ENCODE data around the gene SIGLEC1.

The SIGLEC1 gene

DNA sequence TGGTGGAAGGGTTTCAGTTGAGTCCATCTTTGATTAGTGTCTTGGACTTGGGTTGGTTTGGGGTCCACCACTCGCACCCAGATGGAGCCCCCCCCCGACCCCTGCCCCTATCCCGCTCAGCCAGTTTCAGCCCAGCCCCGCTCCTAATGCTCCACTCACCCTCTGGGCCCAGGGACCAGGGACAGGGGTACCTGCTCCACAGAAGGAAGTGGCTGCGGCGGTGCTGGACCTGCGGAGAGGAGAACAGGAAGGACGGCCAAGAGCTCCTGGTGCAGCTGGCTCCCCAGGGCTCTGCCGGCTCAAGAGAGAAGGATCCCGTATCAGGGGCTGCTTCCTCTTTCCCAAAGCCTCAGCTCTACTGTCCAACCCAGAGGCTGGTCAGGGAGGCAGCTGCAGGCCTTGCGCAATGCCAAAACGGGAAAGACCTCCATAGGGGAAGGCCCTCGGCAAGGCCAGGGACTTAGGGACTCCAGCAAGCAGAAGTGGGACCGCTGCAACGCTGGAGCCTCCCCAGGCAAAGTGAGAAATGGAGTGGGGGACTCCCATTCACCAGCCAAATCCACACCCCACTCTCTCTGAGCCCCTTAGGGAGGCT, at the start of gene SIGLEC1:
Gene SIGLEC1 (minus strand): TSS at position 322 of the 595 bp plus-strand sequence. CDS start 5,472 bp downstream, outside the sequence.
- DNase-seq: no peak

DNA sequence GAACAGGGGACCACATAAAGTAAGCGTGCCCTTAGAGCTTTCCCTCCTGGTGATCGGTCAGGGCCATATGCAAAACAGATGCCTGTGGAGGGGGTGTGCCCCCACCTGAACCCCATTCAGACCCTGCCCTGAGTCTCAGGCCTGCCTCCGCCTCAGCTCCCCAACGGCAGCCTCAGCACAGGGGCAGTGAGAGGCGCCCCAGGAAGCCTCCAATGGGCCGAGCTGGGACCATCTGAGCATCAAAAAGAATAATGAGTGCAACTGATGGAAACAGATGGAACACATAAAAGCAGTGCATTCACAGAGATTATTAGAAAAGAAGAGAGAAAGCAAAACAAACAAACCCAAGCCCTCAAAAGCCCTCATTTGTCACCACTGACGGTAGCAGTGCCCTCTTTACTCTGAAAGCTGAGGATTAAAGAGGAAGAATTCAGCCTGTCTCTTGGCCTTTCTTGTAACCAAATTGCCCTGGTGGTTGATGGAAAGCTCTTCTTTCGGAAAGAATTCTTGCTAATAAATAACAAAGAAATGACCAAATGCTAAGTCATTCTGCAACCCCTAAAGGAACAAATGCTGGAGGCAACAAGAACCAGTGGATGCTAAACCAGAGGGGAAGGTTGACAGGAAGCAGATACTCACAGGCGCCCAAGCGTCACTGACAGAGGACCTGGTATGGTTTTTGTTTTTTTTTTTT, 48.4 kb upstream of the SIGLEC1 start:
- DNase-seq: no peak

DNA sequence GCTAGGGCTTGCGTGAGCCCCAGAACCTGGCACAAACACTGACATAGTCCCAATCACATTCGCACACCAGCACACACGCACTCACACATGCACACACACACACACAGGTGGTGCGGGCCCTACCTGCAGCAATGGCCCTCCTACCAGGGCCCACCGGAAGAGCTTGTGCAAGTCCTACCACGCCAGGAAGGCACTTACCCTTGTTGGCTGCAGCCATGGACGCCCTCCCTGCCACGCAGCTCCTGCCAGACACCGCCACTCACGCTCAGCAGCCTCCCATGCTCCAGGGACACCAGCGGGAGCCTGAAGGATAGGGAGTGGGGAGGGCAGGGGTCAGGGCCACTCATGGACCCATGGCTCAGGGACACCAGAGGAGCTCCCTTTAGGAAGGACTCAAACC, 47.5 kb upstream of the SIGLEC1 start:
- no peak for DNase-seq

DNA sequence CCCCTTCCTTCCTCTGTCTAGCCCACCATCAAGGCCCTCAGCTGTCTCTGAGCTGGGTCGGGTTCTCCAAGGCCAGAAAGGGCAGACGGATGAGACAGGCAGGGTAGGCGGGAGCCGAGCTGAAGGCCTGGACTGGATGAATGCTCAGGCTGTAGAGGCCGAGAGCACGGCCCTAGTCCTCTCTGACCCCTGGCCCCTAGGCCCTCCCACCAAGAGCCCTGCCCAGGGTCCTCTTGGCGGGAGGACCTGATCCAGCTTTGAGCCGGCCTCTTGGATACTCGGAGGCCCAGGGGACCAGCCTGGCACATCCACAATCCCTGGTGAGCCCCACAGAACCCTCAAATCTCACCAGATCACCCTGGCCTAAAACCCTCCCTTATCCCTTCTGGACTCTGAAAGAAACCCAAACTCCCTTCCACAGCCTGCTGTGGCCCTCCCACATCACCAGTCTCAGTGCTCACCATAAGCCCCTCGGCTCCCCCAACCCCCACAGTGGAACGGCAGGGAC, 47.0 kb upstream of the SIGLEC1 start:
- DNase-seq: no peak

DNA sequence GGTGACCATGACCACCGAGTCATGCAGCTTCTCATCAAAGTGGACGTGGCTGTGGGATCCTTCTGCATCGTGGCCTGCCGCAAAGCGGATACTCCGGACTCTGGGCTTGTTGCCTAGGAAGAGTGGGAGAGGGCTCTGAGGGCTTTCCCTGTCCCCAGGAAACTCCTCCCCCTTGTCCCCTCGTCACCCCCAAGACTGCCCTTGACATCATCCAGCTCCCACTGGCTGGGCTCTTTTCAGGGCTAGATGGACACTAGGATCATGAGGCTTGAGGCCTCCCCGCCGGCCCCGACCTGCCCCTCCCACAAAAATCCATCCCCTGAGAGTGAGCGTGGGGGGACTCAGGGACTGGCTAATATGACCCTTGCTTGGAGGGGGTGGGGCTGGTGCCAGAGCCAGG, 46.2 kb upstream of the SIGLEC1 start:
- DNase-seq: no peak

DNA sequence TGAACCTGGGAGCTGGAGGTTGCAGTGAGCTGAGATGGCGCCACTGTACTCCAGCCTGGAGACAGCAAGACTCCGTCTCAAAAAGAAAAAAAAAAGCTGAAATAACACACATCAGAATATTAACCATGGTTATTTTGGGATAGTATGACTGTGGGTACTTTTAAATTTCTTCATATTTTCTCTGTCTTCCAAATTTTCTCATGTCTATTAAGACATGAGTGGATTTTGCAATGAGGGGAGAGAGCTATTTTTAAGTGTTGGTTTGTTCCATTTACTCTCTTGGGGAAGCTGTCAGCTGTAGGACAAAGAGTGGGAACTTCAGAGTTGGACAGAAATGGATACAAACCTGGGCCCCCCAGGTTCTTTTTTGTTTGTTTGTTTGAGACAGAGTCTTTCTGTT, 44.9 kb upstream of the SIGLEC1 start:
- DNase-seq: no peak

DNA sequence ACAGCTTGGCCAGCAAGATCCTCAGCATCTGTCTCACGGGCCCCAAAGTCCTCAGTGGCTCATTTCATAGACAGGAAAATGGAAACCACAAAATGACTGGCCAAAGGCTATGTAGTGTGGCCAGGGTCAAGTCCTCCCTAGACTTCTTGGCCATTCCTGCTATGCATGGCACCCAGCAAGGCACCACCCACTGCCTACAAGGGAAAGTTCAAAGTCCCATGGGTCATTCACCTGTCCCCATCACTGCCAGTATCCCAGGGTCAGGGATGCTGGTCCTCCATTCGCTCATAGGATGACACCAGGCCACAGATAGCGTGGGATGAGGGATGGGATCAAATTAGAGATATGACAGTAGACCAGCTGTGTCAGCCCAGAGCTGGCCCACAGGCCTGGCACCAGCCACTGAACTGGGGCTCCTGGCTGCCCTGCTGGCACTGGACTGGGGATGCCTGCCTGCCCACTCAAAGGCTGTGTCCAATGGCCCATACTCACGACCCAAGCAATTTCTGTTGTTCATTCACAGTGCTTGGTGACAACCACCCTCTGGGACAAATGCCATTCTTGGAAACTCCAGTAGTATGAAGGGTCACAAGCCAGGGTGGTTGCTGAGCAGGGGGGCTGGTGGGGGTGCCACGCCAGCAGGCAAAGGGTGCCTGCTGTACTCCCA, 43.5 kb upstream of the SIGLEC1 start:
- no peak for DNase-seq

DNA sequence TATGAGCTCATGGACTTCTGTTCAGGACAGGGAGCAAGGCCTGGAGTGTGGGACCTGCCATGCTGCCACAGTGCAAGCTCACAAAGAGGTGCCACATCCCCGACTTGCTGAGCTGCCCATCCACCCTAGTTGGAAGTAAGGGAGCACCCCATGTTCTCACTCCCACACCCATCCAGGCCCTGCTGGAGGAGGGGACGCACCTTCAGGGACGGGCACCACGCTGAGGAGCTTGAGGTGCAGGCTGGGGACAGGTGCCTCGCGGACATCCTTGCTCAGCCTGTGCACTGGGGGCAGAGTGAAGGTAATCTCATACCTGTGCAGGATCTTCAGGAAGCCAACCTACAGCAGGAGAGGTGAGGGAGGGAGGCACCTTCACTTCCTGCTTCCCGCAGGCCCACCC, 42.9 kb upstream of the SIGLEC1 start:
- no peak for DNase-seq

DNA sequence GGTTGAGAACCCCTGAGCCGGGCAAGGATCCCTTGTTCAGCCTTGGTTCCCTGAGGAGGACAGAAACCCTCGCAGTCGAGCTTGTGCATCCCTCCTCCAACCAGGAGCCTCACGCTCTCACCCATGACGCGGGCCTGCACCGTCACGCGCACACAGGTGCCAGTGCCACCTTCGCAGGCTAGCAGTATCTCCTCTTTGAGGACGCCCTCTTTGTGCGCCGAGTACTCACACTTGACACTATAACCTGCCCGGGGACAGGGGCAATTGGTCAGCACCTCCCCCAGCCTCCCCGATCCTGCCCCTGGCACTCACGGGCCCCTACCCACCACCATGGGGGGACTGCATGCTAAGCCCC, 41.9 kb upstream of the SIGLEC1 start:
- no peak for DNase-seq

DNA sequence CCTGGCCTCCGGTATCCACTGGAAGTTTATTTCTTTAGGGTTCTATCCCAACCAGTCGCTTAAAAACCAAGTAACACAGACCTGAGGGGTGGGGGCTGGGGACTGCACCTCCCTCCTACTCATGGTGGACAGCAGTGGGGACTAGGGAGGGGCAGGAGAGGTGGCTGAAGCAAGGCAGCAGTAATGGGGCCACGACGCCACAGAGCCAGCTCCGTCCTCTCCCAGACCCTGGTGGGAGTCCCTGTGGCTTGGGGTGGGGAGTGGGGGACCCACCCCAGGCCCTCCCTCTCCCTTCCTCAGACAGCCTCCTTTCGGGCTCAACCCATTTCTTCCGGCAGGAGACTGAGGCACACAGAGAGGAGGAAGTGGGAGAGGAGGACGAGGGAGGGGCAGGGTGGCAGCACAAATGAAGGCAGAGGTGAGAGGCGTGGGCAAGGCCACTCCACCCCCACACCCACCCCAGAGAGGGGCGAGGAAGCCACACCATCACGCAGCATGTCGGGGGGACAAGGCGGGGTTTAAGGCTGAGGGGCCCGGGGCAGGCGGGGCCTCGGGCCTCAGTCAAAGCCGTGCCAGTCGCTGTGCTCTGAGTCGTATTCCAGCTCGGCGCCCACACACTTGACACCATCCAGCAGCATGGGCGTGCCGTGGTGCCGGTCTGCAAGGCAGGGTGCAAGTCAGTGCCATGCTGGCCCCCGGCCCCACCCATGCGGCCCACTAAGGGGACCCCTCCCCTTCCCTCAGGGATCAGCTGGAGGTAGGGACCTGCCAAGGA, 41.3 kb upstream of the SIGLEC1 start:
- DNase-seq: no peak

DNA sequence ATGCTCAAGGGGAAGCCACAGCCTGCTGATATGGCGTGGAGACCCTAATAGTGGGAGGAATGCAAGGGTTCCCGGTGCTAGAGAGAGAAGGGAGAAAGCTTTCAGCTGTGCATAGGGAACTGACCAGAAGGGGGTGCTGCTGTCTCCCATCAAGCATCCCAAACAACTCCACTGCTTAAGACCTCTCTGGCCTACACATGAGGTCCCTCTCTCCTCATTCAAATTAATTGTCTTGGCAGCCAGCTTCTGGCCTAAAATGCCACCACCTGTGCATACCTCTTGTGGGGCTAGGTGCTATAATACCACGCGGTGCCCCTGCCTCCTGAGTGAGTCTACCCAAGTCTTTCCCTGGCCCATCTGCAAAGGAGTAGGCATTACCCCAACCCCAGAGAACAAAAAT, 40.7 kb upstream of the SIGLEC1 start:
- peak; percentile 75 for DNase-seq

DNA sequence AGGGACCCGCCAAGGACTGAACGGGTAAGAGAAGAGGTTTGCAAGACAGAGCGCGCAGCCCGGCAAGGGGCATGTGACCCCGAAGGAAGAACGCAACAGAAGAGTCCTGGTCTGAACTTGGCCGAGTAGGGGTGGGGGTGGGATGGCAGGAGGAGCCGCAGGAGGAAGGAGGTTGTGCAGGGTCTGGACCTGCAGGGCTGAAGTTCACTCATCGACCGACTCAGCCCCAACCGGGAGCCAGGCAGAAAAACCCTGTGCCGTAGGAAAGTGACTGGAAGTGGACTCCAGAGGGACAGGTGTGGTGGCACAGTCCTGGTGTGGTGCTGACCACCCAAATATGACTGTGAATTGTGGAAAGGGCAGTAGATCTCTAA, 40.0 kb upstream of the SIGLEC1 start:
- DNase-seq: no peak

DNA sequence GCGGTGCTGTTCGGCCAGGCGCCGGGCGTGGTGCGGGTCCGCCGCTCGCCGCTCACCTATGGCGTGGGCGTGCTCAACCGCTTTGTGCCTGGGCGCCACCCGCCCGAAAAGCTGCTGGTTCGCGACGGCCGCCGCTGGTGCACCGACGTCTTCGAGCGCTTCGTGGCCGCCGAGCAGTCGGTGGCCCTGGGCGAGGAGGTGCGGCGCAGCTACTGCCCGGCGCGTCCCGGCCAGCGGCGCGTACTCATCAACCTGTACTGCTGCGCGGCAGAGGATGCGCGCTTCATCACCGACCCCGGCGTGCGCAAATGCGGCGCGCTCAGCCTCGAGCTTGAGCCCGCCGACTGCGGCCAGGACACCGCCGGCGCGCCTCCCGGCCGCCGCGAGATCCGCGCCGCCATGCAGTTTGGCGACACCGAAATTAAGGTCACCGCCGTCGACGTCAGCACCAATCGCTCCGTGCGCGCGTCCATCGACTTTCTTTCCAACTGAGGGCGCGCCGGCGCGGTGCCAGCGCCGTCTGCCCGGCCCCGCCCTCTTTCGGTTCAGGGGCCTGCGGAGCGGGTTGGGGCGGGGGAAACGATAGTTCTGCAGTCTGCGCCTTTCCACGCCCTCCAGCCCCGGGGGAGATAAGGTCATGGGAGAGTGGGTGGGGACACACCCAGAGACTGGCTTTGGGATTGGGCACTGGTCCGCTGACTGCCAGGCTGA, 39.4 kb upstream of the SIGLEC1 start:
- DNase-seq: peak; percentile 63

DNA sequence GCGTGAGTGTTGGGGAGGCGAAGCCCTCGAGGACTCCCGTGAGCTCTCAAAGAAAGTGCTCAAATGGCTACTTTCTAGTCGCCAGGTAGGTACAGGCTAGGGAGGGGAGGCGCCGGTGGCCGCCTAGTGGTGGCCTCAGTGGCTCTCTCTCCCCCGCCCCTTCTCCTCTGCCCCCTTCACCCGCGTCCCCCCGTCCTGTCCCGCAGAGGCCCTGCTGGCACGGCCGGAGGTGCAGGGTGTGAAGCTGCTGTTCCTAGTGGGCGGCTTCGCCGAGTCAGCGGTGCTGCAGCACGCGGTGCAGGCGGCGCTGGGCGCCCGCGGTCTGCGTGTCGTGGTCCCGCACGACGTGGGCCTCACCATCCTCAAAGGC, 38.9 kb upstream of the SIGLEC1 start:
- DNase-seq: no peak

DNA sequence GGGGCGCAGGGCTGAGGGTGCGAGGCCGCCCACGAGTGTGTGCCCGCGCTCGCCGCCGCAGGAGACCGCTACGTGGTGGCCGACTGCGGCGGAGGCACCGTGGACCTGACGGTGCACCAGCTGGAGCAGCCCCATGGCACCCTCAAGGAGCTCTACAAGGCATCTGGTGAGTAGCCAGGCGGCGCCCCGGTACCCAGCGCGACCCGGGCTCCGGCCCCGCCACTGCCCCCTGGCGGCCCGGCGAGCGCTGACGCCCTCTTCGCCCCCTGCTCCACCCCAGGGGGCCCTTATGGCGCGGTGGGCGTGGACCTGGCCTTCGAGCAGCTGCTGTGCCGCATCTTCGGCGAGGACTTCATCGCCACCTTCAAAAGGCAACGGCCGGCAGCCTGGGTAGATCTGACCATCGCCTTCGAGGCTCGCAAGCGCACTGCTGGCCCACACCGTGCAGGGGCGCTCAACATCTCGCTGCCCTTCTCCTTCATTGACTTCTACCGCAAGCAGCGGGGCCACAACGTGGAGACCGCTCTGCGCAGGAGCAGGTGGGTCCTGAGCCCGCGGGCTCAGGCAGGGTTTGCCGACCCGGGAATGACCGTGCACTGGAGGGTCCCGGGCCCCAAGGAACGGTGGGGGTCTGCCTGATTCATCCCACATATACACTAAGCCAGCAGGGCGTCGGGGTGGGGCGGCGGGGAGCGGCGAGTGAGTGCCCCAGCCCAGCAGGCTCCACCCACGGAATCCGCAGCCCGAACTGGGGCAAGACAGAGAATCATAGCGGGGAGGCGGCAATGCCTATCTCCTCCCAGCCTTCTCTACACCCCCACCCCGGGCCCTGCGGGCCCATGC, 37.5 kb upstream of the SIGLEC1 start:
- peak; percentile 67 for DNase-seq

DNA sequence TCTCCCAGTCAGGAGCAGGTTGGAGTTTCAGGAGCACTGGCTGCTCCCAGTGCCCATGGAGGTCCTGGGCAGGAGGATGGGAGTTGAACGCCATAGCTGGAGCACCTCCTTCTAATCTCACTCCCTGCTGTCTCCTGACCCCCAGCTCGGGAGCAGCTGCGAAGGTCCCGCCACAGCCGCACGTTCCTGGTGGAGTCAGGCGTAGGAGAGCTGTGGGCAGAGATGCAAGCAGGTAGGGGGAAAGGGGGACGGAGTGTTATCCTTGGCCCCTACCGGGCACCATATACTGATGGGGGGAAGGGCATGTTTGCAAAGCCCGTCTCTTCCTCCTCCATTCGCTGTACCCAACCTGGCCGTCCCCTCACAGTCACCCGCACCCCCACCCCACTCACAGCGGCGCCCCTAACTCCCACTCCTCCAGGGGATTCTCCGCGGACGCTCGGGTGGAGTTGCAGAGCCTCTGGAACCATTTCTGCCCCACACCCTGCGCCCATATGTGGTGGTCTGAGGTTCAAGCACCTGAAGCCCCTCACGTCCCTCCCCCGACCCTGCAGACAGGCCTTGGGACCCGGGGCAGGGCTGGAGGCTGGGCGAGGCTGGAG, 36.8 kb upstream of the SIGLEC1 start:
- DNase-seq: no peak

DNA sequence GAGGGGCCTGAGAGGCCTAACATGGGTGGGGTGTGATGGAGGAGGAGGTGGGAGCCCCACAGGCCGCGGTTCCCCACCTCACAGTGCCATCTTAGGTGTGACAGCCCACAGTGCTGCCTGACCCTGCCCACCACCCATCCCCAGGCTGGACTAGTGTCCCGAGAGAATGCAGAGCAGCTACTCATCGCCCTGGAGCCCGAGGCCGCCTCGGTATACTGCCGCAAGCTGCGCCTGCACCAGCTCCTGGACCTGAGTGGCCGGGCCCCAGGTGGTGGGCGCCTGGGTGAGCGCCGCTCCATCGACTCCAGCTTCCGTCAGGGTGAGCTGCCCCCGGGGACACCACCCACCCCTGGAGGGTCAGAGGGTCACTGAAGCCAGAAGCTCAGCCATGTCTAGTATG, 35.7 kb upstream of the SIGLEC1 start:
- DNase-seq: no peak

DNA sequence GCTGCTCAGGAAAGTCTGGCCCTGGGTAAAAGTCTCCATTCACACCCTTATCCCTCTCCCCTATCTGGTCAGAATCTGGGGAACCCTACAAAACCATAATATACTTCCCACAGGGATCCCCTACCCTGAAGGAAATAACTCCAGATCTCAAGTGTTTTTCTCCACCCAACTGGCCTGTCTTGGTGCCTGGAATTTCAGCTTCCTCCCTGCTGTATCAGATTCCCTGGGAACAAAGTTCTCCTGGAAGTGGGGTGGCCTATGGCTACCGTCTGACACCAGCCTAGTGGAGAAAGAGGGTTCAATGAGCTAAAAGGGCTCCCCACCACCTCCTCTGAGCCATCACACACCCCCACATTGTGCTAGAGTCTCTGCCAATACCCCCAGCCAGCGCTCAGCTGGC, 35.1 kb upstream of the SIGLEC1 start:
- no peak for DNase-seq

DNA sequence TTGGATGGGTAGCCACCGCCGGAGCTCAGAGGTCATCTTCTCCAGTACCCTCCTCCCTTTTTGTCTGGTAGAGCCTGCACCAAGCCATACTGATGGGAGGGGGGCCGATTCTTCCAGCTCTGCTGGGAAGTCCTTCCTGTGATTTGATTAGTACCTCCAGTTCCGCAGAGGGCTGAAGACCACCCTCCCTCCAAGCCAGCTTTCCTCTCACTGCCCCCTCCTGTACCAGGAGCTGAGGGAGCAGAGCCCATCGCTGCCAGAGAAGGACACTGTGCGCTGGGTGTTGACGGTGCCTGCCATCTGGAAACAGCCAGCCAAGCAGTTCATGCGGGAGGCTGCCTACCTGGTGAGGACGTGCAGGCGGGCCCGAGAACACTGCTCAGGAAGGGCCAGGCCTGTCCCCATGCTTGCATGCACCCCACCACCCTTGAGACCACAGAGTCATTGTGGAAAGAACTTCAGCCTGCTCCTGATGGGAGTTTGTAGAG, 33.3 kb upstream of the SIGLEC1 start:
- DNase-seq: no peak

DNA sequence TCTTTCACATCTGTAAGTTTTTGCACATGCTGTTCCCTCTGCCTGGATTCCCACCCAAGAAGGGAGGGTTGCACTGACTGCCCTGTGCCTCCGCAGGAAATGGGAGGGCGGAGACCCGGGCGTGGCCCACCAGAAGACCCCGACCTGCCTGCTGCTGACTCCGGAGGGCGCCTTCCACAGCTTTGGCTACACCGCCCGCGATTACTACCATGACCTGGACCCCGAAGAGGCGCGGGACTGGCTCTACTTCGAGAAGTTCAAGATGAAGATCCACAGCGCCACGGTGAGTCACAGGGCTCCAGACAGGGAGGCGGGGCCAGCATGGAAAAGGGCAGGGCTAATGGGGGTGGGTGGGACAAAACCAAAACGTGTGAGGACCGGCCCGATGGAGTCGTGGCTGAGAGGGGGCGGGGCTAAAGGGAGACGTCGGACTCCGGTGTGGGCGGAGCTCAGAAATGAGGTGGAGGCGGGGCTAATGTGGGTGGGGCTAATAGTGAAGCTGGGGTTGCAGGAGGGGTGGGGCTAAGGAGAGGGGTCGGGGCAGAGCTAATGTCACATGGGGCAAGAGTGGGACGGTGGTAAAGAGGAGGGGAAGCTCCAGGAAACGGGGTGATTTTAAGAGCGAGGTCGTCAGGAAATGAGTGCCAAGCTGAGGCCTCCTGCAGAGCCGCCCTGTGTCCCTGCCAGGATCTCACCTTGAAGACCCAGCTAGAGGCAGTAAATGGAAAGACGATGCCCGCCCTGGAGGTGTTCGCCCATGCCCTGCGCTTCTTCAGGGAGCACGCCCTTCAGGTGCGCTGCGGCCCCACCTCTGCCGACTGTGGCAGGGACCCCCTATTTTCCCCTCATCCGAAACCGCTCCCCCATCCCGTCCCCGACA, 32.6 kb upstream of the SIGLEC1 start:
- peak; percentile 81 for DNase-seq

Measured in activated CD8-positive, alpha-beta memory T cell treated with anti-CD3 and anti-CD28 coated beads for 24 hours (primary cell).